Measurements from ENCODE around the gene PI4K2B. TPM values are rescaled to one million over a fixed set of nuclear protein-coding genes. Genes with fewer than 3 reads are reported as not detected.
"Not testable (repeated sequence)": the region's sequence is repeated elsewhere in the genome, so short reads cannot be mapped to it uniquely, and the experiment has no call there.

Gene PI4K2B
- total and polyA plus RNA-seq, 2 experiments from 2014 or later: 6.7 to 21.4 TPM

DNA sequence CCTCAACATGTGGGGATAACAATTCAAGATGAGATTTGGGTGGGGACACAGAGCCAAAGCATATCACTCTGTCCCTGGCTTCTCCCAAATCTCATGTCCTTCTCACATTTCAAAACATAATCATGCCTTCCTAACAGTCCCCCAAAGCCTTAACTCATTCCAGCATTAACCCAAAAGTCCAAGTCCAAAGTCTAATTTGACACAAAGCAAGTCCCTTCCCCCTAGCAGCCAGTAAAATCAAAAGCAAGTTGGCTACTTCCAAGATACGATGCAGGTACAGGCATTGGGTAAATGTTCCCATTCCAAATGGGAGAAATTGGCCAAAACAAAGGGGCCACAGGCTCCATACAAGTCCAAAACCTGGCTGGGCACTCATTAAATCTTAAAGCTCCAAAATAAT, 19.1 kb upstream of the PI4K2B start:
- Mint-ChIP-seq H3K9me3 (peaks cover 13% of the 10 kb centered on the region; the same call in 2 of the 3 replicates), H3K4me1 (peaks cover 17% of the 10 kb centered on the region), H3K36me3 (ENCODE audit: low read depth) (peaks cover 19% of the 10 kb centered on the region)
- H3K36me3 ChIP-seq (ENCODE audit: insufficient read depth); ATAC-seq; H3K79me2 ChIP-seq (replicated peaks; ENCODE audit: insufficient read depth); H3K27ac ChIP-seq (ENCODE audit: low read depth); H3K4me3 Mint-ChIP-seq; H3K4me2 ChIP-seq; H4K20me1 ChIP-seq (replicated peaks; ENCODE audit: insufficient read depth); H3K27me3 Mint-ChIP-seq (ENCODE audit: insufficient read depth, low read depth, poor library complexity); H3F3A ChIP-seq (replicated peaks; ENCODE audit: low read depth); H3K27ac Mint-ChIP-seq; H3K27me3 ChIP-seq (ENCODE audit: insufficient read depth); DNase-seq (ENCODE audit: low spot score); H2AFZ ChIP-seq; H3K4me3 ChIP-seq: not testable (repeated sequence)
- Histone ChIP-seq H3K4me1 (ENCODE audit: insufficient read depth) (peaks cover 18% of the 10 kb centered on the region; the same call in 1 of the 2 replicates), H3K9me2 (ENCODE audit: insufficient read depth) (peaks cover 24% of the 10 kb centered on the region)

DNA sequence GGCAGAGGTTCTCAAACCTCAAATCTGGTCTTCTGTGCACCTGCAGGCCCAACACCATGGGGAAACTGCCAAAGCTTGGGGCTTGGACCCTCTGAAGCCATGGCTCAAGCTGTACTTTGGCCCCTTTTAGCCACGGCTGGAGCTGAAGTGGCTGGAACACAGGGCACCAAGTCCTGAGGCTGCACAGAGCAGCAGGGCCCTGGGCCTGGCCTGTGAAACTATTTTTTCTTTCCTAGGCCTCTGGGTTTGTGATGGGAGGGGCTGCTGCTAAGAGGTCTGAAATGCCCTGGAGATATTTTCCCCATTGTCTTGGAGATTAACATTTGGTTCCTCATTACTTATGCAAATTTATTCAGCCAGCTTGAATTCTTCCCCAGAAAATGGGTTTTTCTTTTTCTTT, 18.3 kb upstream of the PI4K2B start:
- no peaks in the 10 kb centered on the region for H3K79me2 ChIP-seq (replicated peaks; ENCODE audit: insufficient read depth)
- no peak overlapping the region for H3K27ac ChIP-seq (ENCODE audit: low read depth)
- no peaks in the 10 kb centered on the region for H3K27me3 ChIP-seq (ENCODE audit: insufficient read depth)
- no peaks in the 10 kb centered on the region for H4K20me1 ChIP-seq (replicated peaks; ENCODE audit: insufficient read depth)
- peak; percentile 55; the same call in 1 of the 3 replicates for ATAC-seq
- H3K27me3 Mint-ChIP-seq (ENCODE audit: insufficient read depth, low read depth, poor library complexity): peaks cover 3% of the 10 kb centered on the region
- H2AFZ ChIP-seq: no peak overlapping the region
- H3K4me1 Mint-ChIP-seq: peaks cover 9% of the 10 kb centered on the region
- peaks cover 14% of the 10 kb centered on the region; the same call in 2 of the 3 replicates for H3K9me3 Mint-ChIP-seq
- no peak overlapping the region for H3K4me3 Mint-ChIP-seq
- no peaks in the 10 kb centered on the region for H3F3A ChIP-seq (replicated peaks; ENCODE audit: low read depth)
- H3K4me3 ChIP-seq: no peak overlapping the region
- no peak overlapping the region for H3K27ac Mint-ChIP-seq
- peak; percentile 46 for DNase-seq (ENCODE audit: low spot score)
- H3K36me3 ChIP-seq (ENCODE audit: insufficient read depth): no peaks in the 10 kb centered on the region
- H3K4me2 ChIP-seq: 0 out of 2 replicates have a peak overlapping the region, but pooled peaks have one; percentile 44
- H3K4me1 ChIP-seq (ENCODE audit: insufficient read depth): peaks cover 11% of the 10 kb centered on the region; the same call in 1 of the 2 replicates
- H3K36me3 Mint-ChIP-seq (ENCODE audit: low read depth): peaks cover 18% of the 10 kb centered on the region
- H3K9me2 ChIP-seq (ENCODE audit: insufficient read depth): peaks cover 23% of the 10 kb centered on the region
- TF ChIP-seq EZH2 (IDR thresholded peaks at IDR 0.05; ENCODE audit: low read depth, unreplicated experiment) (no peak), NANOG (IDR thresholded peaks at IDR 0.05; ENCODE audit: borderline replicate concordance) (no peak), ETS1 (IDR thresholded peaks at IDR 0.05) (no peak), POLR2AphosphoS5 (IDR thresholded peaks at IDR 0.05; ENCODE audit: low read depth) (no peak), CTCF (conservative IDR thresholded peaks at IDR 0.05; ENCODE audit: low read depth in 2 of 2) (no peak), EZH2phosphoT487 (IDR thresholded peaks at IDR 0.05; ENCODE audit: unreplicated experiment) (no peak), CREB1 (CRISPR knock-in tag; IDR thresholded peaks at IDR 0.05; ENCODE audit: low read depth) (no peak), ZNF114 (CRISPR knock-in tag; IDR thresholded peaks at IDR 0.05) (no peak), JUNB (IDR thresholded peaks at IDR 0.05; ENCODE audit: unreplicated experiment) (no peak), ZNF331 (CRISPR knock-in tag; IDR thresholded peaks at IDR 0.05; ENCODE audit: low read depth) (no peak)
- TF ChIP-seq, protein P1, sequence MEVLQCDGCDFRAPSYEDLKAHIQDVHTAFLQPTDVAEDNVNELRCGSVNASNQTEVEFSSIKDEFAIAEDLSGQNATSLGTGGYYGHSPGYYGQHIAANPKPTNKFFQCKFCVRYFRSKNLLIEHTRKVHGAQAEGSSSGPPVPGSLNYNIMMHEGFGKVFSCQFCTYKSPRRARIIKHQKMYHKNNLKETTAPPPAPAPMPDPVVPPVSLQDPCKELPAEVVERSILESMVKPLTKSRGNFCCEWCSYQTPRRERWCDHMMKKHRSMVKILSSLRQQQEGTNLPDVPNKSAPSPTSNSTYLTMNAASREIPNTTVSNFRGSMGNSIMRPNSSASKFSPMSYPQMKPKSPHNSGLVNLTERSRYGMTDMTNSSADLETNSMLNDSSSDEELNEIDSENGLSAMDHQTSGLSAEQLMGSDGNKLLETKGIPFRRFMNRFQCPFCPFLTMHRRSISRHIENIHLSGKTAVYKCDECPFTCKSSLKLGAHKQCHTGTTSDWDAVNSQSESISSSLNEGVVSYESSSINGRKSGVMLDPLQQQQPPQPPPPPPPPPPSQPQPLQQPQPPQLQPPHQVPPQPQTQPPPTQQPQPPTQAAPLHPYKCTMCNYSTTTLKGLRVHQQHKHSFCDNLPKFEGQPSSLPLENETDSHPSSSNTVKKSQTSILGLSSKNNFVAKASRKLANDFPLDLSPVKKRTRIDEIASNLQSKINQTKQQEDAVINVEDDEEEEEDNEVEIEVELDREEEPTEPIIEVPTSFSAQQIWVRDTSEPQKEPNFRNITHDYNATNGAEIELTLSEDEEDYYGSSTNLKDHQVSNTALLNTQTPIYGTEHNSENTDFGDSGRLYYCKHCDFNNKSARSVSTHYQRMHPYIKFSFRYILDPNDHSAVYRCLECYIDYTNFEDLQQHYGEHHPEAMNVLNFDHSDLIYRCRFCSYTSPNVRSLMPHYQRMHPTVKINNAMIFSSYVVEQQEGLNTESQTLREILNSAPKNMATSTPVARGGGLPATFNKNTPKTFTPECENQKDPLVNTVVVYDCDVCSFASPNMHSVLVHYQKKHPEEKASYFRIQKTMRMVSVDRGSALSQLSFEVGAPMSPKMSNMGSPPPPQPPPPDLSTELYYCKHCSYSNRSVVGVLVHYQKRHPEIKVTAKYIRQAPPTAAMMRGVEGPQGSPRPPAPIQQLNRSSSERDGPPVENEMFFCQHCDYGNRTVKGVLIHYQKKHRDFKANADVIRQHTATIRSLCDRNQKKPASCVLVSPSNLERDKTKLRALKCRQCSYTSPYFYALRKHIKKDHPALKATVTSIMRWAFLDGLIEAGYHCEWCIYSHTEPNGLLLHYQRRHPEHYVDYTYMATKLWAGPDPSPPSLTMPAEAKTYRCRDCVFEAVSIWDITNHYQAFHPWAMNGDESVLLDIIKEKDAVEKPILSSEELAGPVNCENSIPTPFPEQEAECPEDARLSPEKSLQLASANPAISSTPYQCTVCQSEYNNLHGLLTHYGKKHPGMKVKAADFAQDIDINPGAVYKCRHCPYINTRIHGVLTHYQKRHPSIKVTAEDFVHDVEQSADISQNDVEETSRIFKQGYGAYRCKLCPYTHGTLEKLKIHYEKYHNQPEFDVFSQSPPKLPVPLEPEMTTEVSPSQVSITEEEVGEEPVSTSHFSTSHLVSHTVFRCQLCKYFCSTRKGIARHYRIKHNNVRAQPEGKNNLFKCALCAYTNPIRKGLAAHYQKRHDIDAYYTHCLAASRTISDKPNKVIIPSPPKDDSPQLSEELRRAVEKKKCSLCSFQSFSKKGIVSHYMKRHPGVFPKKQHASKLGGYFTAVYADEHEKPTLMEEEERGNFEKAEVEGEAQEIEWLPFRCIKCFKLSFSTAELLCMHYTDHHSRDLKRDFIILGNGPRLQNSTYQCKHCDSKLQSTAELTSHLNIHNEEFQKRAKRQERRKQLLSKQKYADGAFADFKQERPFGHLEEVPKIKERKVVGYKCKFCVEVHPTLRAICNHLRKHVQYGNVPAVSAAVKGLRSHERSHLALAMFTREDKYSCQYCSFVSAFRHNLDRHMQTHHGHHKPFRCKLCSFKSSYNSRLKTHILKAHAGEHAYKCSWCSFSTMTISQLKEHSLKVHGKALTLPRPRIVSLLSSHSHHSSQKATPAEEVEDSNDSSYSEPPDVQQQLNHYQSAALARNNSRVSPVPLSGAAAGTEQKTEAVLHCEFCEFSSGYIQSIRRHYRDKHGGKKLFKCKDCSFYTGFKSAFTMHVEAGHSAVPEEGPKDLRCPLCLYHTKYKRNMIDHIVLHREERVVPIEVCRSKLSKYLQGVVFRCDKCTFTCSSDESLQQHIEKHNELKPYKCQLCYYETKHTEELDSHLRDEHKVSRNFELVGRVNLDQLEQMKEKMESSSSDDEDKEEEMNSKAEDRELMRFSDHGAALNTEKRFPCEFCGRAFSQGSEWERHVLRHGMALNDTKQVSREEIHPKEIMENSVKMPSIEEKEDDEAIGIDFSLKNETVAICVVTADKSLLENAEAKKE (CRISPR knock-in tag; IDR thresholded peaks at IDR 0.05): no peak
